ENCODE results near the gene LAMB1.
"Not testable (repeated sequence)": the region's sequence is repeated elsewhere in the genome, so short reads cannot be mapped to it uniquely, and the experiment has no call there.

LAMB1 gene

DNA sequence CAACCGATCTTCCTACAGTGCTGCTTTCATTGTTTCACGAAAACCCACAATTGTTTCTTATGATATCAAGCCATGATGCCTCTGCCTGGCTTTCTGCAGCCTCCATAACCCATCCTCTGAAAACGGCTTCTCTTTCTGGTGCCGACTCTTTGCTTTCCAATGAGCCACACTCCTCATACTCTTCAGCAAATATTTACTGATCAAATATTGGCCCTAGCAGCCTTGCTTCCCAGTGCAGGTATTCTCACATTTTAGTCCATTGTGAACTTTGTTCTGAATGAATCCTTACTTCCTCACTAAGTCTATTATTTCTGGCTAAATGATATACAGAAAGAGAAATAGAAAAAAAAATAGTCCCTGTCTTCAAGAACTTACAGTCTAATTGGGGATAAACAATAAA, 35.5 kb downstream of the LAMB1 start:
- no peak for DNase-seq

DNA sequence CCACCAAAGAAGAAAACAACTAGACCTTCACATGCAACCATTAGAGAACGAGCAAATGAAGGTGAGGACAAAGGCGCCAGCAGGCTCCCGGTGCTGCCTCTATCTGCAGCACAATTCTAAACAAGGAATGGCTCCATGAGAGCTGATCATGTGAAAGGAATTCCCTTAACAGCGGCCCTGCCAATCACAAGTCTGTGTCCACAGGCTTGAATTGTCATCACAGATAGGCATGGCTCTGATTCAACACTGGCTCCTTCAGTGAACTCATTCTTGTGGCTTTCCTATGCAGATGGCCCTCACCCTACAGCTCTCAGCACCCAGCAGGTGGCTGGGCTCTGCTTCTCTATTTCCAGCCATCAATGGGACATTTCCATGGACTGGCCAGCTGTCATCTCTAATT, 36.2 kb downstream of the LAMB1 start:
- no peak for DNase-seq

DNA sequence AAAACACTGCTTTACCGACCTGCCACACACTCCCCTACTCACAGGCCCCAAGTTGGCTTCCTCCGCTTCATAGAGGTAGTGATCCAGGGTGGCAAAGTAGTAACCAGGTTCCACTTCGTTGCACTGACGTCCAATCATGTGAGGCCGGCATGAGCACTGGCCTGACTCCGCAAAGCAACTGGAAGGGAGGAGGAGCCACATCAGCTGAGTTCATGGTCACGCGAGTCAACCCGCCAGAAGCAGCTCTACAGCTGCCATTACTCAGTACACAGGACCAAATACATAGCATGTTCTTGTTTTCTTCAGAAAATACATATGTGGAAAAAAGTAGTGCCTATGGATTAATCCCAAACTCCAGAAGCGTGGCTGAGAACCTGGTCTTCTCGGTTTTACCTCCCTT, 38.5 kb downstream of the LAMB1 start:
- DNase-seq = no peak

DNA sequence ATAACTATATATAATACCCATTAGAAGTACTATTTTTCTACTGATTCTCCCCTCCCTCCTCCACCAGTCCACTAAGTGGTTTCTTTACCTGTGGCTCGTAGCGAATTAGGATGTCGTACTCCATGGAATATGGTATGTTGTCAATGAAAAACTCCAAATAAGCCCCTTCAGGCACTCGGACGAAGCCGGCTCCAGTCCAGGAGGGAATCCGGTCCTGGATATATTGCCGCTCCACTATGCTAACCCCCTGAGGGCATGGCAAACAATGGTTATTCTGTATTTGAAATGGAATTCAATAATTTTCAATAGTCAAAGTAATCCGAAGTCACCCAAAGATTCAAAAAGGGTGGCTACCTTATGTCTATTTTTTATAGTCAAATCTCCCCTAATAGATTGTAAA, 40.1 kb downstream of the LAMB1 start:
- no peak for DNase-seq

DNA sequence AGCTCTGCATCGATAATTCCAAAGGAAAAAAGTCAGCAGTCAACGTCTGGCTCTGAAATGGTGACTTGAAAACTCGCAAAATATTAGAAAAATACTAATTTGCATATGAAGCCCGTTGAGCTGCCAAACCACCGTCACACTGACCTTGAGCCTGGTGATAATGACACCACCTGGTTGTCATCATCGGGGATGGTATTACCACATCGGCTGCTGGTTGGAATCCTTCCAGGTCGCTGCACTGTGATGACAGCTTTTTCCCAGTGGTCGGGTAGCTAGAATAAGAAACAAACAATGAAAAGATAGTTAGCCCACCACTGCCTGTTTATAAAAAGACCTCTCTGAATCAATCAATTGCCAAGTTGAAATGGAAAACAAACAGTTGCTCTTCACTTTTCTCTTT, 41.6 kb downstream of the LAMB1 start:
- DNase-seq = no peak

DNA sequence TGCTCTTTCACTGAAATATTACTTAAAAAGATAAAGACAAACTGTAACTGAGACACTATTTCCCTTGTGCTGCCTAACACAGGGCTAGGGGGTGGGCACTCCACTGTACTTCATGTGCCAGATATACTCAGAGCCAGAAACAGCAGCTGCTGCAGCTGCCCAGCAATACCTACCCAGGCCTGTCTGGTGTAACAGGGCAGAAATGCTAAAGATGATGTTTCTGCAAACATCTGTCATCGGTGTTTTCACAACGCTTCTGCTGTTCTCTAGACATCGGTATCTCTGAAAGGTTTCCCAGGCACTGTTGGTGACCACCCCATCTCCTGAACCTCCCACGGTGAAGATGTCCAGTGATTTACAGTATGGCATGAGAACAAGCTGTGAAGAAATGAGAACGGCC, 42.7 kb downstream of the LAMB1 start:
- no peak for DNase-seq

DNA sequence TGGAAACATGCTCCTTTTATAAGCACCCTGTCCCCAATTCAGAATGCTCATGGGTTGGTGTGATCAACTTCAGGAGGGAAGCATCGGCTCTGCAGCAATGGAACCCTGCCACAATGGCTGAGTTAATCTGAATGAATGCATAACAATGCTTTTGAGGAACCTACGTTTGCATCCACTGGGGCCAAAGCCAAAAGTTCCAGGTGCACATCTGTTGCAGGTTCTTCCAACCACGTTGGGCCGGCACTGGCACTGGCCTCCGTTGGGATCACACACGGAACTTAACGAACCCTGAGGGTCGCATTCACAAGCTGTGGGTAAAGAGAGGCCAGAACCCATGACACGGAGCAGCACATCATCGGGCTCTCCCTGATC, 43.4 kb downstream of the LAMB1 start:
- DNase-seq = no peak

DNA sequence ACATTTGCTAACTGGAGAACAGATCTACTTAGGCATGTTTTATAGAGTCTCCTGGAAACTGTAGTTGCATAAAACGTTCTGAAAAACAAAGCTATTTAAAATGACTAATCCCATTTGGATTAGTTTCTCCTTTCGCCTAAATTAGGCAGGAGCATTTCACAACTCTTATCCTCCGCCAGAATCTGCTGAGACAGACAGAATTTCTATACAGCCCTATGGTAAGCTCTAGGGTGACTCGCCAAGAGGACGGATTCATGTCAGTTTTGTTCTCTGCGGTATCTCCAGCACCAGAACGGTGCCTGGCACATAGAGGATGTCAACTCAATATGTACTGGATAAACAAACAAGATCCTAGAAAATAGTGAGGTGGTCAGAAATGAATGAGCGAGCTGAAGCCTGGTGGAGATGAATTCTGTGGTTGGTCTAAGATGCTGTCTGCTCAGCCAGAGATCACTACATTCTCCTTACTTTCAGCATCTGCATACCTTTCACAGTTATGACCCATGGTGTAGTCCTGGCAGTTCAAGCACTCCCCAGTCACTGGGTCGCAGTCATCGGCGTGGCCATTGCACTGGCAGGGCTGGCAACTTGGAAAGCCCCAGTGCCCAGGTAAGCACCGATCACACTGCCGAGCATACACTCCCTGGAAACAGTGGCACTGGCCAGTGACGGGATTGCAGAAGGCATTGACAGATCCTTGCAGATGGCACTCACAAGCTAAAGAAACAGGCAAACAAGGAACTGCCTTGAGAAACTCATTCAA, 44.0 kb downstream of the LAMB1 start:
- DNase-seq = no peak

DNA sequence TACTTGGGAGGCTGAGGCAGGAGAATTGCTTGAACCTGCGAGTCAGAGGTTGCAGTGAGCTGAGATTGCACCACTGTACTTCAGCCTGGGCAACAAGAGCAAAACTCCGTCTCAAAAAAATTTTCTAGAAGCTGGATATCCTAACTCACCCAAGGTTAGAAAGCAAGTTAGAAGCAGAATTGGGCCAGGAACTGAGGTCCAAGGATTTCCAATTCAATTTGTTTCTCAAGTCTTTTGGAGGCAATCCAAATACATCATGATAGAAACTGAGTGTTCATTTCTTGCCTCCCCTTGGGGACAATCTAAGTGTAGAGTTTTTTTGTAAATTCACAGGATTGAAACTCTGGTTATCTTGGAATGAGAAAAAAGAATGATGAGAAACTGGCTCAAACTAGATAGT, 45.5 kb downstream of the LAMB1 start:
- no peak for DNase-seq

DNA sequence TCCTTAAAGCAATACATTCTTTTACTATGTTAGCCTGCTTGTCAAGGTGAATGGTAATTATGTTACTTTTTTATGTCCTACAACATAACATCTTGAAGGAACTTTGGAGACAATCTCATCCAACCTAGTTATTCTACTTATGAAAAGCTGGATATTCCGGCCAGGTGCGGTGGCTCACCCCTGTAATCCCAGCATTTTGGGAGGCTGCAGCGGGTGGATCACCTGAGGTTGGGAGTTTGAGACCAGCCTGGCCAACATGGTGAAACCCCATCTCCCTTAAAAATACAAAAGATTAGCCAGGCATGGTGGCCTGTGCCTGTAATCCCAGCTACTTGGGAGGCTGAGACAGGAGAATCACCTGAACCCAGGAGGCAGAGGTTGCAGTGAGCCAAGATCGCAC, 46.0 kb downstream of the LAMB1 start:
- DNase-seq = not testable (repeated sequence)

DNA sequence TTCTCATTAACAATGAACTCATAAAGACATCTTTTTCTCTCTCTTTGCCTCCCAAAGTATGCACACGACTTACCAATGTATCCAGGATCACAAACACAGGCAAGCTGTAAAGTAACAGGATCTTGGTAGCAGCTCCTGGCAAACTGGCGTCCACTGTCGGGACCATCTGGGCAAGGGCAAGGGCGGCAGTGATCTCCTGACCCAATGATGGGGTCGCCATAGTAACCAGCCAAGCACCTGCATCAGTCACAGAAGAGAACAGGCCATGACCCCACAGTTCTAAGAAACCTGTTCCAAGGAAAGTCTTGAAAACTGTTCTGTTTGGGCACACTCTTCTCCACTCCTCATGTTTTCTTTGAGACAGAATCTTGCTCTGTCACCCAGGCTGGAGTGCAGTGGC, 47.6 kb downstream of the LAMB1 start:
- DNase-seq = no peak

DNA sequence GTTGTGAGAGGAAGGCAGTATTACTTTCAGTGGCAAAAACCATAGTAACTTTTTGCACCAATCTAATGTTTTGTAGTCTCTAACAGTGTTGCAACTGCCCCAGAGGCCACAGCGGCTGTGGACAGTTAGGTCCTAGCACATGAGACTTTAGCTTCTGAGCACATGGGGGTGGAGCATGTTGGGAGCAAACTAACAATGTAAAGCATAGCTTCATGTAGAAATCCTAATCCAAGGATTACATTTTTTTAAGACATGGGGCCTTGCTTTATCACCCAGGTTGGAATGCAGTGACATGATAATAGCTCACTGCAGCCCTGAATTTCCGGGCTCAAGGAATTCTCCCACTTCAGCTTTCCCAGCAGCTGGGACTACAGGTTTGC, 49.0 kb downstream of the LAMB1 start:
- no peak for DNase-seq

DNA sequence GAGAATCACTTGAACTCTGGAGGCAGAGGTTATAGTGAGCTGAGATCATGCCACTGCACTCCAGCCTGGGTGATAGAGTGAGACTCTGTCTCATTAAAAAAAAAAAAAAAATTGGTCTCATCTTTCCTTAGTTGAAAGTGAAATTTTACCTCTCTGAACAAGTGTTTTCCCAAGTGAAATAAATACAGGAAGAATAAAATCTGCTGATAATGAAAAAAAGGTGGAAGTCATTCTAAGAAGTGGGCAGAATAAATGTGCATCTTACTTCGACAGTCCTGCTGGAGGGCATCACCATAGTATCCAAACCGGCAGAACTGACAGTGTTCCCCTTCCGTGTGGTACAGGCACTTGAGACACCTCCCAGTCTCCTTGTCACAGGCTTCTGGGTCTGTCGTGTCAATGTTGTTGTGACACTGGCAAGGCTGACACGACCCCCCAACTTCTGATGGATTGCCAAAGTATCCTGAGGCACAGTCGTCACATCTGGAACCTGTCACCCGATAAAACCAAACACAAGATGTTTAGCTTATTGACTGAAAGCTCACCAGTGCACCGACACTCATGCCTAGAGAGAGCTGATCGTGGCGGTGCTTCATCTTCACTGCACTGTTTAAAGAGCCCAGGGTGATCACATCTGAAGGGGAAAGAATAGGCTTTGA, 49.6 kb downstream of the LAMB1 start:
- no peak for DNase-seq

DNA sequence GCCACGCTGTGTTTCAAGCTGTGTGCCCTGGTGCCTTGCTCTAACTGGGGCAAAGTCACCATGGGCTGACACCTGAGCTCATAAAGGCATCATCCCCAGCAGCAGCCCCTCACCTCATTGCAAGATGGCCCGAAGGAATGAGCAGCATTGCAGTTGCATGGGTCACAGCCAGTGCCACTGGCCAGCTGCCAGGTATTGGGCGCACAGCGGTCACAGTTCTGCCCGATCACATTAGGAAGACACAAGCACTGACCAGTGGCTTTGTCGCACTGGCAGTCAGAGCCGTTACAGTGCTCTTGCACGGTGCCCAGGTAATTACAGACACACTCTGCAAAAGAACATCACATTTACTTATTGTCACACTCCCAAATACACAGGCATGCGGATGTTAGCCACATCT, 51.1 kb downstream of the LAMB1 start:
- DNase-seq = no peak

DNA sequence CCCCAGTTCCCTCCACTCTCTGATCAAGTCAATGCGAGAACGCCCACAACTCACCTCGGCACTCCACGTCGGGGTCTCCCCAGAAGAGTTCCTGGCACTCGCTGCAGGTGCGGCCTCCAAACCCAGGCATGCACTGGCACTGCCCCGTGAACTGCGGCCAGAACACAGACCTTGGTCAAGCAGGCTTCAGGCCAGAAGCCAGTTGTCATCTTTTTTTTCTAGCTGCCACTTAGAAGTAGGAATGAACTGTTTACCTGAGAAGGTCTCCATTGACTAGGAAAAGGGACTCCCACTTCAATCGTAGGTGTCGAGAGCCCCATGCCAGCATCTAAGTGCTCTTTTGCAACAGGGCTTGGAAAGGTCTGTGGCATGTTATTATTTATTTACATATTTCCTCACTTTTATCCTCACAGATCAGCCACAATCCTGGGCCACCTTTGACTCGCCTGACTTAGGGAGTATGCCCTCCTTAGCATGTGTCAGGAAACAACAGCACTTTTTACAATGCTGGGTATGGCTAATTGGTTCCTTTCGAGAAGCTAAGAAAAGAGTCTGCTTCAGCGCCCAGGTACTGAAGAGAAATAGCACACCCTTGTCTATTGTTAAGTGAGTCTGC, 51.7 kb downstream of the LAMB1 start:
- DNase-seq = no peak

DNA sequence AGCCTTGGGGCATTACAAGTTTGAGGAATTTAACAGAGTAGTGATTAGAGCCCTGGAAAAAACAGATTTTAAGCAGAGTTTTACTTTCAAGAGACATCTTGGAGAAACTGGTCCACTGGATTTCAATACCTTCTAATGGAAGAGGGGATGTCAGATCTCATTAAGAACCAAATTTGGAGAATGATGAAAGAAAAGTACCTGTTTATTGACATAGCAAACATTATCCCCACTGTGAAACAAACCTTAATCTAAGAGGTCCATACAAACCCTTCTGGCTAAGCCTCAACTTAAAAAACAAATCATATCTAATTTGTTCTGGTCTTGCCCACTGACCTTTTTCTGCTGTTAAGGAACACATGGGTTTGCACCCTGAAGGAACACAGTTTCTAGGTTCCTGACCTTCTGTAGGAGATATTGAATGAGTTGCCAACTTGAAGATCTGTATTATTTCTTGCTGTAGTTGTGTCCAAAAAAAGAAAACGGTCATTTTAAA, 53.5 kb downstream of the LAMB1 start:
- DNase-seq = no peak

DNA sequence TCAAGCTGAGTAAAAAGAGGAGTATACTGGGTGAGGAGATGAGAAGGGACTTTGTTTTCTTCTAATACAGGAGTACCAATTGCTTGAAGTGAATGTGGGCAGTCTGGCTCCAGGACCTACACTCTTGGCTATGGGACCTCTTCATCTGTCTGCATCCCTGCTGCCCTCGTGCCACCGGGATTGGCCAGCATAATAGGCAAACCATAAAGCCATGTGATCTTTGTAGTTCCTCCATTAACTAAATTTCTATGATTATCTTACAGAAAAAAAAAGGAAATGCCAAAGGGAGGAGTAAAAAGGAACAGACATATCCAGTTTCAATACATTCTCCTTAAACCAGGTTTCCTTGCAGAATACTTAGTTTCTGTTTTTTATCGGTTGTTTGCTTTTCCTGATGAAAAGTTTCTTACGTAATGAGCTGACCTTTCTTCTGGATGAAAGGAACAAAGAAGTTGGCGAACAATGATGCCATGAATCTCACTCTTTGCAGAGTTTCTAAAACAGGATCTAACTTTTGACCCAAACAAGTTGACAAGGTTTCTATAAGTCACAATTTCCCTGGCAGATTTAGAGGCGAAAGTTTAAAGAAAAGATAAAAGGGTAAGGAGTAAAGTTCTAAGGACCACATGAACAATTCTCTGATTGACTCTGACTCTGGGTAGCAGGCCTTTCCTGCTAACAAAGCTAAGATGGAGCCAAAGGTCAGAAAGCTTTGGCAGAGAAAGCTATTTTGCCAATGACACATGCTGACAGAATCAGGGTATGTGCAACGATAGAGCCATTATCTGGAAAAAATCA, 54.1 kb downstream of the LAMB1 start:
- DNase-seq = no peak

DNA sequence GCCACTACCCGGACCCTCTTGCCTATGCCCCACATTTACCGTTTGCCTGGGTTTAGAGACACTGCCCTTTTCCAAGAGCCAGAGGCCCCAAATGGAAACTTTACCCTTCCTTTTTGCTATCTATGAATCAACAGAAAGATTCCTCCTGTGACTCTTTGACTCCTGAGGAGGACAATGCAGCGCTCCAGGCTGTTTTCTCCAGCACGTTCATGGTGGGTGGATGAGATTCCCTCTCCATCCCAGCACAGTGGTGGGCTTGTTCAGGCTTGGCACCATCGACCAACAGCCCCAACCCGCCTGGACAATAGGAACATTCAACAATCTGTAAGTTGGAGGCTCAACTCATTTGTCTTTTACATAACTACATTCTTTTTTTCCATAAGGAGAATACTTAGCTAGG, 56.1 kb downstream of the LAMB1 start:
- DNase-seq = no peak

DNA sequence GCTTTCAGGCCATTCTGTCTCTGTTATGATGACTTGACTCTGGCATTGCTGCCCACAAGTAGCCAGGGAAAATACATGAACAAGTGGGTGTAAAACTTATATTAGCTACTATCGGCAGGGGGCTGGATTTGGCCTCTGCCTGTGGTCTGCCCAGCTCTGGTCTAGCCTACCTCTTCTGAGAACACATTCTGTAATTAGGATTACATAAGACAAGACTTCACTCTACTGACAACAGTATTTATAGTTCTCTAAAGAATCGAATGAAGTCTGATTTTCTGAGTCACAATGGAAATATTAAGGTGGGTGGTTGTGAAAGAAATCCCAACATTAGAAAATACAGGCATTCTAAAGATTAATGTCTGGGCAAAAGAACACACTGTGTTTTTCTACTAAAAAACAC, 56.5 kb downstream of the LAMB1 start:
- DNase-seq = no peak

DNA sequence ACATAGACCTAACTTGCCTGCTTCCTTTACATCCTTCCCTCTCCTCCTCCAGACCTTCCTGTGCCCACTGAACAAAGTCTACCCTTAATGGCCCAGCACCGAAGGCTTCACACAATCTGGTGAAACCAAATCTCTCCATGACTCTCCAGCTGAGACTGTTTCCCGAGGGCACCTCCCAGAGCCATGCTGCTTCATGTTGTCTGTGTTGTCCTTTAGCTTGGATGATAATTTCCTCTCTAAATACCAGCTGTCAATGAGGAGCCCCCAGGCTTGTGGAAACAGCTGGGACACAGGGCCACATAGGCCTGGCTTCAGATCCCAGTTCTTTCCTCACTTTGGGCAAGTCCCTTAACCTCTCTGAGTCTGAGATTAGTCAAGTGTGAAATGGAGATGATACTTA, 57.6 kb downstream of the LAMB1 start:
- no peak for DNase-seq

DNA sequence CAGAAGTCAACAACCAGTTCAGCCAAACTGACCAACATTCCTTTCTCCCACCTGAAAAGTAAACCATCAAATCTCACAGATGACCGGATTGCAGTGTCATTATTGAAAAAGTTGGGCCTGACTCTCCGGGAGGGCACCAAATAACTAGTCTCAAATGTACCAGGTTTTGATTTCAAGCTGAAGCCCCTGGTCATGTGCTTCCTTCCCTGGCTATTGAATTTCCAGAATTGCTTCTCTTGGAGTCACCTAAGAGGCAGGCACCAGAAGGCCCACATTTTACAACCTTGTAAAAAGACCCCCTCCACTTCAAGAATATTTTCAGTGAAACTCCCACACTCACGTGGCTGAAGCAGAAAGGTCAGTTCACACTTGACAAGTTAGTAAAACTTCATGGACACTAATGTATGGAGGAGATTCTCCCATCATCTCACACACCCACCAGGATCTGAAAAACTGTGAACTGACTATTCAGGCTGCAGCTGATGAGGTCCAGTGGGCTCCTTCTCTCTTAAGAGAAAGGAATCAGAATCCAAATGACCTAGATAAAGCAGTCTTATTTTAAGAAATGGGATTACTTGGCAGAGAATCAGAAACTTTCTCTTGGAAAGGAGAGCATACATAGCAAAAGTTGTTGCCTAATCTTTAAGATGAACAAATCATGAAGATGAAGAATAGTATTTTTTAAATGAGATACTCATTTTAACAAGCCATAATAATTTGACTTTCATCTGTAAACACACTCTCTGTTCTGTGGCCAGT, 58.4 kb downstream of the LAMB1 start:
- DNase-seq = no peak

DNA sequence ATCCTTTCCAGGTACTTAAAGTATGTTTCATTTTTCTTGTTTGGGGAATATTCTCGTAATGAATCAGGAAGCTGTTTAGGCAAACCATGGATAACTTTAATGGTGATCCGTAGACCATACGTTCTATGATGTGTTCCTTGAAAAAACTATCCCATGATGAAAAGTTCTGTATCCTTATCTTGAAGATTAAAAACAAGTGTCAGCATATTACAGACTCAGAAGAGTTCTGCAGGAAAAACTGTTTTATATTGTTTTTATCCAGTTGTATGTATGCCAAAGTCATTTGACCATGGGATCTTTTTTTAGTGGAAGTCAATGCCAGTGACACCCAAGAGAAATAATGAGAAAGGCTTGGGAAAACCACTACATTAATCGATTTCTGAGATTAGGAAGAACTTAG, 59.9 kb downstream of the LAMB1 start:
- DNase-seq = no peak

DNA sequence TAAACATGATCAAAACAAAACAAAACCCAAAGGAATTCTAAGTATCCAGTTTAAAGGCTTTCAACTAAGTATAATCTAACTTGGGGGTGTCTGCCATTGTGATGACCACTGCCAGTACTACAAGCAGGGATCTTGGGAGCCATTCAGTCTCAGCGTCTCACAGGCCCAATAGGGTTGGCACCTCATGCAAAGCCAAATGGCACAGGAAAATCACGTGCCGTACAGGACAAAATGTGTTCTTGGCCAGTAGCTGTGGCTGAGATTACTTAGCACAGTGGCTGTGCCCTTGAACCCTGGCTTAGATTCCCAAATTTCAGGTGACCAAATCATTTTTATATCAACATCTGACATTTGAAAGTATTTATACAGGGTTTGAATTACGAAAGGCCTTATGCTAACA, 62.0 kb downstream of the LAMB1 start:
- no peak for DNase-seq

Data from CD4-positive, alpha-beta T cell treated with Interleukin-12 subunit alpha and Interleukin-12 subunit beta, for 1 hour (primary cell).